ENCODE measurements around the gene EFS.

EFS gene

DNA sequence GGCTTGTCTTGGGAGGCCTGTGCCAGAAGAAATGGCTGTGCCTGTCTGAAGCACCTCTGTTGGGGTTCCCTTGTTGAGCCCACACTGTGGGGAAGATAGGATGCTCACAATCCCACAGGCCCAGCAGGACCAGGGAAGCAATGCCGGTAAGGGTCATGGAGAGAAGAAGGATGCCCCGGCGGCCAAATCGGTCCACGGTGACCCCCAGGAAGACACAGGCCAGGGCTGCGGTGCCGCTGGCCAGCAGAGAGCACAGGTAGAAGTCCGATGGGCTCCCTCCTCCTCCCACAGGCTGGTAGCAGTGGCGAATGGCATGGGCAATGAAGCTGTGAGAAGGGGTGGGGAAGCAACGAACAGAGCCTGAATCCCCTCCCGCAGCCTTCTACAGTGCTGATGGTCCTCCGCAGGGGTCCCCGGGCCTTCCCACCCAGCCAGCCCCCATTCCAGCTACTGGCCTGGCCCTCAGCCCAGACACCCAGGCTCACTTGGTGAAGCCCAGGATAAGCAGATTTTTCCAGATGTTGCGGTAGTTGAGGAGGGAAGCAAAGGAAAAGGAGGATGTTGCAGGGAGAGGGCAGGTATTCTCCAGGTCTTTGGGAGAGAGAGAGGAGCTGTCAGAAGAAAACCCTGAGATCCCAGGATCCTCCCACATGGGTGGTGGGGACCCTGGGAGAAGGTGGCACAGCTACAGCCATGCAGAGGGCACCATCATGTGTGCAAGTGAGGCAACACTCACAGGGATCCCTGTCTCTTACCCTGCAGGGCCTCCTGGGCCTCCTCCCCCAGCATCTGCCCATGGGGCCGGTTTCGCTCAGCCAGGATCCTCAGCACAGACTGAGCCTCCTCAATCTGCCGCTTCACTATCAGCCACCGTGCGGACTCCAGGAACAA, 17.3 kb downstream of the EFS start:
- no peak for TF ChIP-seq GATA2 (IDR thresholded peaks at IDR 0.05; ENCODE audit: low read depth, low read length)
- TF ChIP-seq GATA3 (IDR thresholded peaks at IDR 0.05; ENCODE audit: low read depth, low read length): no peak

DNA sequence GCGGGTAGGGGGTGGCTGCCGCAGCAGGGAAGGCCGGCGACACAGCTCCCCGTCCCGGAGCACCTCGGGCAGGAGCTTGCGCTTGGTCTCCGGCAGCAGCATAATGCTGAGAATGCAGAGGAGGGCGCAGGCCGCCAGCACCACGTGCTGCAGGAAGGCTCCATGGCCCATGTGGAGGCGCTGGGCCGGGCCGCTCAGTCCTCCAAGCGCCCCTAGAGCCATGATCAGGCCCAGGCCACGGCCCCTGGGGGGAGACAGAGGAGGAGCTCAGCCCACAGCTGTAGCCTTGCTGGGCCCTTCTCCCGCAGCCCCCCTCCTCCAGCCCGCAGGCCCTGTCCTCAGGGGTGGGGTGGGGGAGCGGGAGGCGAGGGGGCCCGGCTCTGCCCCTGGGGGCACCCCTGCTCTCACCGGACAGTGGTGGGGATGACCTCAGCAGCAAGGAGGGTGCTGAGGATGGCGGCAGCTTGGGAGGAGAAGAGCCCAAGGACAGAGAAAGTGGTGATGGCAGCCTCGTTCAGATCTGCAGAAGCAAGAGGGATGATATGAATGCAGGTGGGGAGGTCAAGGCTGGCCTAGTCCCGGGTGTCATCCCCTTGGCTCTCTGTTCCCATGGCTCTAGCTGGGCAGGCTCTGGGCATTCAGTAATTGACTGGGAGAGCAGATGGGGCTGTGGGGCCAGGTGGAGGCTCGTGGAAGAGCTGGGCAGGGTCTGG, 18.1 kb downstream of the EFS start:
- TF ChIP-seq GATA2 (IDR thresholded peaks at IDR 0.05; ENCODE audit: low read depth, low read length): no peak
- no peak for TF ChIP-seq GATA3 (IDR thresholded peaks at IDR 0.05; ENCODE audit: low read depth, low read length)

DNA sequence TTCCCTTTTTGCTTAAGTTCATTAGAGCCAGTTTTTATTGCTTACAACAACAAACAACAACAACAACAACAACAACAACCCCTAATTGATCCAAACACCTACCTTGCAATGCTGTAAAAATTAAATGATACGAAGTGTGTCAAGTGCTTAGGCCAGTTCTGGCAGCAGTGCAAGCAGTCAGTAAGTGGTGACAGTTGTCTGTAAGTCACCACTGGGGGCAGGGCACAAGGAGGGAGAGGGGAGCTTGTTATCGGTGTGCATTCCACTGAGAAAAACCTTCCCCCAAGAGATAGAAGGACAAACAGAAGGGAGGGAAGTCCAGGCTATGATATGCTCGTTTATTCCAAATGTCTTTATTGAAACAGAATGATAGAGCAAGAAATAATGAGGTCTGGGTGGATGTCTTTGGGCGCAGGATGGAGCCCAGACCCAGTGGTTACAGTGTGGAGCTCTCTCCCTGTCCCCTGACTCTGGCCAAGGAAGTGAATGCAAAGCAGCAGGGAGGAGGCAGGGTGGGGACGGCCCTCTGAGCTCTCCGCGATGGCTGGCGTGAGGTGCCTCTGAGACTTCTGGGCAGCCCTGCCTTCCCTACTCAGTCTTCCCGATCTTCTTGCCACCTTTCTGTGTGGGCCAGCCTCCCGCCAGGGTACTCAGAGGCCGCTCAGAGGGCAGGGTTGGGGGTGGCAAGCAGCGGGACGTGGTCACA, 18.8 kb downstream of the EFS start:
- TF ChIP-seq GATA2 (IDR thresholded peaks at IDR 0.05; ENCODE audit: low read depth, low read length) (no peak), GATA3 (IDR thresholded peaks at IDR 0.05; ENCODE audit: low read depth, low read length) (no peak)

DNA sequence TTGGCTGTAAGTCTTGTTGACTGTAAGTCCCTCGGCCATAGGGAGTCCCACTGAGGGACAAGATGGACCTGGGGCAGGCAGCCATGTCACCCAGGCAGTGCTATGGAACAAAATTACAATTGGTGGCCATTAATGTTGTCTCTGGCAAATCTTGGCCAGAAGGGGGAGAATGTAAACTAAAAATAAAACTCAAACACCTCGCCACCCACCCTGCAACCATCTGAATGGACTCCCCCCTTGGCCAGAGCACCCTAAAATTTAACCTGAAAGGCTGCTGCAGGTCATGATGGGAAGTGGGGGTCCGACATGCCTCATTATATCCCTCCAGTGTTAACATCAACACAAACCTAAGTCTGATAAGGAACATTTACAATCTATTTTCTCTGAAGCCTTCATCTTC, 20.5 kb downstream of the EFS start:
- no peak for TF ChIP-seq GATA3 (IDR thresholded peaks at IDR 0.05; ENCODE audit: low read depth, low read length)
- TF ChIP-seq GATA2 (IDR thresholded peaks at IDR 0.05; ENCODE audit: low read depth, low read length): no peak

DNA sequence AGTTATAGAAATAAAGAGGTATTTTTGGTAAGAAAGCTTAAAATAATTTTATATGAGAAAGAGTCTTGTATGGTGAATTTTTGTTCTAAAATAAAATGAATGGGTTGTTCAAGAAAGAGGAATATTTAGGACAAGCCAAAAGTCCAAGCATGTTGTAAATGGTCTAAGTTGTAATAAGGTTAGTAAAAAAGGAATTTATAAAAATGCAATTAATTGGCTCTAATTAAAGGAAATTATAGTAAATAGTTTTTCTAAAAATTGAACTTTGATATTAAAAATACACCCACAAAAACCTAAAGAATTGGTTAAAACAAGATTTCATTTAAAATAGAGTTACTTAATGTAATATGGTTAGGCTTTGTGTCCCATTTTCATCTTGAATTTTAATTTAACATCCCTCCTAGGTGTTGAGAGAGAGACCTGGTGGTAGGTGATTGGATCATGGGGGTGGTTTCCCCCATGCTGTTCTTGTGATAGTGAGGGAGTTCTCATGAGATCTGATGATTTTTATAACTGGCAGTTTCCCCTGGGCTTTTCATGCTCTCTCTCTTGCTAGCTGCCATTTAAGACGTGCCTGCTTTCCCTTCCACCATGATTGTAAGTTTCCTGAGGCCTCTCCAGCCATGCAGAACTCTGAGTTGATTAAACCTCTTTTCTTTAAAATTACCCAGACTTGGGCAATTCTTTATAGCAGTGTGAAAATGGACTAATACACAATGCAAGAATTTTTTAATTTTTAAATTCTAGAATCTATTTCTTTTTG, 25.3 kb downstream of the EFS start:
- TF ChIP-seq GATA2 (IDR thresholded peaks at IDR 0.05; ENCODE audit: low read depth, low read length) (no peak), GATA3 (IDR thresholded peaks at IDR 0.05; ENCODE audit: low read depth, low read length) (no peak)

DNA sequence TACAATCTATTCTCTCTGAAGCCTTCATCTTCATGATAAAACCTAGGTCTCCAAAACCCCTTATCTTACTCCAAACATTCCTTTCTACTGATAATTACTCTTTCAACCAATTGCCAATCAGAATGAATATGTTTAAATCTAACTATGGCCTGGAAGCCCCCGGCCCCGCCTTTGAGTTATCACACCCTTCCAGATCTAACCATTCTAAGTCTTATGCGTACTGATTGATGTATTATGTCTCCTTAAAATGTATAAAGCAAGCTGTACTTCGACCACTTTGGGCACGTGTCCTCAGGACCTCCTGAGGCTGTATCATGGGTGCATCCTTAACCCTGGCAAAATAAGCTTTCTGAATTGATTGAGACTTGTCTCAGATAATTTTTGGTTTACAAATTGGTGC, 29.3 kb downstream of the EFS start:
- TF ChIP-seq GATA3 (IDR thresholded peaks at IDR 0.05; ENCODE audit: low read depth, low read length): no peak
- TF ChIP-seq GATA2 (IDR thresholded peaks at IDR 0.05; ENCODE audit: low read depth, low read length): no peak

DNA sequence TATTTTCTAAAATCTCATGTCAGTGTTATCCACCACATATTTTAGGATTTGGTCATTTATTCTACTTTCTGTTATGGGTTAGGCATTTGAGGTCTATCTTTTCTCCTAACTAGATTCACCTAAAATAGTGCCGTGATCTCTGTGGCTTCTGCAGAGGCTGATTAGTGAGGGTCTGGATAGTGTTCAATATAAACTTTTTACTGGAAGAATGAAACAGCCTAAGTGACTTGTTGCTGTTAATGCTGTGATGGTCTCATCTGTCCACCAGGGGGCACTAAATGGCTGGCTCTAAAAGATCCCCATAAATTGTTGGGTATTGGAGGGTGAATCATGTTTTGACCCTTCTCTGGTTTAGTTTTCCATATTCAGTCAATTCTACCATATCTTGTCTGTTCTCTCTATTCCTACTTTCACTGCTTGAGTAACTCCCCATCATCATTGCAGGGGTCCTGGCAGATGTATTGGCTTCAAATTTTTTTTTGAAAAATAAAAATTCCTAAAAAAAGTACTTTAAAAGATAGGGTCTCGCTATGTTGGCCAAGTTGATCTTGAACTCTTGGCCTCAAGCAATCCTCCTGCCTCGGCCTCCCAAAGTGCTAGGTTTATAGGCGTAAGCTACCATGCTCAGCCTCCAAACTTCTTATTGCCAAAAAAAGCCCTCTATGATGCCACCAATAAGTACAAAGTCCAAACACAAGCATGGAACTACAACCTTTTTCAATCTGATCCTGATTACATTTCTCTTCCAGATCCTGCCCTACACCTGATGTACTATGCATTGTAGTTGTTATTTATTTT, 36.8 kb downstream of the EFS start:
- TF ChIP-seq GATA2 (IDR thresholded peaks at IDR 0.05; ENCODE audit: low read depth, low read length): no peak
- TF ChIP-seq GATA3 (IDR thresholded peaks at IDR 0.05; ENCODE audit: low read depth, low read length): no peak

DNA sequence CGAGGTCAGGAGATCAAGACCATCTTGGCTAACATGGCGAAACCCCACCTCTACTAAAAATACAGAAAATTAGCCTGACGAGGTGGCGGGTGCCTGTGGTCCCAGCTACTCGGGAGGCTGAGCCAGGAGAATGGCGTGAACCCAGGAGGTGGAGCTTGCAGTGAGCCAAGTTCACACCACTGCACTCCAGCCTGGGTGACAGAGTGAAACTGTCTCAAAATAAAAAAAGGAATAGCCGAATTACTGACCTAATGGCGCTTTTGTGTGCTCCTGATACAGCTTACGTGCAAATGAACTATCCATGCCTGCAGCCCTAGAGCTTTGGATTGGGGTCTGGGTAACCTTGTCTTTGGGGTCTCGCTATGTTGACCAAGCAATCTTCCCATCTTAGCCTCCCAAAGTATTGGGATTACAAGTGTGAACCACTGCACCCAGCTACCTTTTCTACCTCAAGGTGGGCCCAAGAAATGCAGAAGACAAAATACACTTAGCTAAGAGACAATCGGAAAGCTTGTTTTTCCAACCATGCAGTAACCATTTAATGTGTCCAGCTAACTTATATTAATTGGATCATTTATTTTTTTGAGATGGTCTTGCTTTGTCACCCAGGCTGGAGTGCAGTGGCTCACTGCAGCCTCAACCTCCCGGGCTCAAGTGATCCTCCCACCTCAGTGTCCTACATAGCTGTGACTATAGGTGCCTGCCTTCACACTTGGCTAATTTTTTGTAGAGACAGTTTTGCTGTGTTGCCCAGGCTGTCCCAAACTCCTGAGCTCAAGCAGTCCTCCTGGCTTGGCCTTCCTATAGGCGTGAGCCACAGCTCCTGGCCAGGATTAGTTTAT, 38.3 kb downstream of the EFS start:
- TF ChIP-seq GATA3 (IDR thresholded peaks at IDR 0.05; ENCODE audit: low read depth, low read length): no peak
- no peak for TF ChIP-seq GATA2 (IDR thresholded peaks at IDR 0.05; ENCODE audit: low read depth, low read length)

DNA sequence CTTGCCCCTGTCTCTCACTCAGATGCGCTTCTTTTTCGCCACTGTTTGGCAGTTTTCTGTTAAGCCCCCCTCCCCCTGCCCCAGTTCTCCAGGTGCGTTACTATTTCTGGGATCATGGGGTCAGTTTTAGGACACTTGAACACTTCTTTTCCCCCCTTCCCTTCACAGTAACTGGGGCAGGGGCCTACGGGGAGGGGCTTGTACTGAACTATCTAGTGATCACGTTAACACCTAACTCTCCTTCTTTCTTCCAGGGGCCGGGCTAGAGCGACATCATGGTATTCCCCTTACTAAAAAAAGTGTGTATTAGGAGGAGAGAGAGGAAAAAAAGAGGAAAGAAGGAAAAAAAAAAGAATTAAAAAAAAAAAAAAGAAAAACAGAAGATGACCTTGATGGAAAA, 40.0 kb downstream of the EFS start:
- TF ChIP-seq GATA2 (IDR thresholded peaks at IDR 0.05; ENCODE audit: low read depth, low read length): no peak
- TF ChIP-seq GATA3 (IDR thresholded peaks at IDR 0.05; ENCODE audit: low read depth, low read length): no peak

DNA sequence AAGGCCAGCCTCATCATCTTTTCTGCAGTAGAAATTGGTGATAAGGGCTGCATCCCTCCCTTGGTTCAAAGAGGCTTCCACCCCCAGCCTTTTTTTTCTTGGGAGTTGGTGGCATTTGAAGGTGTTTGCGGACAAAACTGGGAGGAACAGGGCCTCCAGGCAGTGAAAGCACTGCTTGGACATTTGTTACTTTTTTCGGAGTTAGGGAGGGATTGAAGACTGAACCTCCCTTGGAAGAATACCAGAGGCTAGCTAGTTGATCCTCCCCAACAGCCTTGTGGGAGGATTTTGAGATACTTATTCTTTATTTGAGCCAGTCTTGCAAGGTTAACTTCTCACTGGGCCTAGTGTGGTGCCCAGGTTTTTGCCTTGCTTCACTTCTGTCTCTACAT, 40.5 kb downstream of the EFS start:
- TF ChIP-seq GATA2 (IDR thresholded peaks at IDR 0.05; ENCODE audit: low read depth, low read length): no peak
- no peak for TF ChIP-seq GATA3 (IDR thresholded peaks at IDR 0.05; ENCODE audit: low read depth, low read length)

DNA sequence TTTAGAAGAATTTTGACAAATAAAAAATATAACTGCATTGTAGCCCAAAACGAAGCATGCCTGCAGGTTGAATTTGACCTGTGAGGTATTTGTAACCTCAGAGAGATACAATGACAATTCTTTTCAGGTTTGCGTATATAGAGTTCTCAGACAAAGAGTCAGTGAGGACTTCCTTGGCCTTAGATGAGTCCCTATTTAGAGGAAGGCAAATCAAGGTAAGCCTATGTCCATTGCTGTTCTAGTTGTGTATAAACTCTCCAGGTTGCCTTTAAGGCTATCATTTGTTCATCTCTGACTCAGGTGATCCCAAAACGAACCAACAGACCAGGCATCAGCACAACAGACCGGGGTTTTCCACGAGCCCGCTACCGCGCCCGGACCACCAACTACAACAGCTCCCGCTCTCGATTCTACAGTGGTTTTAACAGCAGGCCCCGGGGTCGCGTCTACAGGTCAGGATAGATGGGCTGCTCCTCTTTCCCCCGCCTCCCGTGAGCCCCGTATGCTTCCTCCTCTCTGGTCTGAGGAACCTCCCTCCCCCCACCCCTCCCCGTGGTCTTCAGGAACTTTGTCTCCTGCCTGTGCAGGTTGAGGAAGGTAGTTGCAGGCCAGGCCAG, 41.0 kb downstream of the EFS start:
- TF ChIP-seq GATA2 (IDR thresholded peaks at IDR 0.05; ENCODE audit: low read depth, low read length) (no peak), GATA3 (IDR thresholded peaks at IDR 0.05; ENCODE audit: low read depth, low read length) (no peak)

Data from SH-SY5Y (cell line).